OCI-LY3 (cell line): Measurements from ENCODE around the gene AGPAT1.
"Not testable (repeated sequence)": the region's sequence is repeated elsewhere in the genome, so short reads cannot be mapped to it uniquely, and the experiment has no call there.

Source experiments
- CTCF ChIP-seq: fragments of 200-600, 300-600 bp; sonication (generic); IDR thresholded peaks from 2 replicates; pipeline ENCODE4 v1.5.1; 2014; ENCODE audit warnings: antibody characterized with exemption, low read length, low read depth
- EZH2phosphoT487 ChIP-seq: fragments of 200-600 bp; shearing (Covaris generic); IDR thresholded peaks from 2 replicates; pipeline ENCODE4 v1.6.1; 2018; ENCODE audit warnings: antibody characterized with exemption, mixed run types, low read depth

DNA sequence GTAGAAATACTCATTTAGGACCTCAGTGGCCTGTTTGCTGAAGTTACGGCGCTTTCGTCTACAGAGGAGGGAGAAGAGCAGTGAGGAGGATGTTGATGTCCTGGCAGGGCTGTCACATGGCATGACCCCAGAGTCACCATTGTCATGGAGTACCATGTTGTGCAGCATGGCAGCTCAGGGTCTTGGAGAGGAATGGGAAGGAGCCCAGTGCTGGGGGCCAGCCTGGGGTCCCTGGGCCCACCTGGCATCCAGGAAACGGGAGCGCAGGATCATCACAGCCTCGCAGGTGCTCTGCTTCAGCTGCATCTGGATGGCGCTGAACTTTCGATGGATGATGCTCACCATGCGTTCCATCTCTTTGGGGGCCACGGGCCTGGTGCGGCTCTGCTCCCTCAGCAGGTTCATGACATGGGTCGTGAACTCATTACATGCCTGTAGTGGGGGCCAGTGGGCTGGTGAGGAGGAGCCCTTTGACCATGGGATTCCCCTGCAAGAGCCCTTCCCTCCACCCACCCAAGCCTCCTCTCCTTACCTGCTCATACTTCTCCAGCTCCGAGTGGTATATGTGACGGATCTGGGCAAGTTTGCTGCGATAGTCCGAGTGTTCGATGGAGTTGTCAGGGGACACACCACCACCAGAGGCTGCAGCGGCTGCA lies 12.0 kb upstream of the AGPAT1 start:
- TF ChIP-seq CTCF, EZH2phosphoT487: not testable (repeated sequence)
